ENCODE measurements around the gene YPEL1. TPM values are rescaled to one million over a fixed set of nuclear protein-coding genes. Genes with fewer than 3 reads are reported as not detected.
"Not testable (repeated sequence)": the region's sequence is repeated elsewhere in the genome, so short reads cannot be mapped to it uniquely, and the experiment has no call there.

Gene YPEL1
- total RNA-seq, 1 experiment from 2014 or later: 3.1 TPM

DNA sequence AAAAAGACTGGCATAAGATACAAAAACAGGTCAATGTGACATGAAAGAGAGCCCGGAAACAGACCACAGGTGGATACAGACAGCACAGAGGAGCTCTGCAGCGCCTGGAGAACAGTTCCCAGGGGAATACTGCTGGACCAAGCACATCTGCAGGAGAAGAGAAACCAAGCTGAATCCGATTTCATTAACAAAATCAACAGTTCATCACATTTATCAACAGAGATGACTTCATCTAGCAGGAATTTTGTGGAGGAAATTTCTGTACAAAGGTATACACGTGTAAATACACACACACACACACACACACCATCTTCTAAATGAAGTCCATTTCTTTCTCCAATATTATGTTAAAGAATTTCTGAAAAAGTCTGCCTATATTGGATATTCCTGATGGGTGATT lies 17.1 kb downstream of the YPEL1 start:
- TF ChIP-seq ELF1 (IDR thresholded peaks at IDR 0.05; ENCODE audit: borderline replicate concordance, low read depth): no peak
- no peak for TF ChIP-seq ZNF274 (IDR thresholded peaks at IDR 0.05; ENCODE audit: low read depth, low read length)
- TF ChIP-seq TCF7L2 (IDR thresholded peaks at IDR 0.05; ENCODE audit: borderline replicate concordance, extremely low read depth, insufficient read depth, insufficient read length): no peak
- no peak for TF ChIP-seq CBX3 (IDR thresholded peaks at IDR 0.05; ENCODE audit: low read depth)
- TF ChIP-seq EGR1 (IDR thresholded peaks at IDR 0.05; ENCODE audit: low read depth): no peak
- TF ChIP-seq FOSL1 (IDR thresholded peaks at IDR 0.05; ENCODE audit: low read depth): no peak
- TF ChIP-seq ZFX (IDR thresholded peaks at IDR 0.05): no peak
- TF ChIP-seq EZH2 (IDR thresholded peaks at IDR 0.05): no peak
- TF ChIP-seq, protein P1, sequence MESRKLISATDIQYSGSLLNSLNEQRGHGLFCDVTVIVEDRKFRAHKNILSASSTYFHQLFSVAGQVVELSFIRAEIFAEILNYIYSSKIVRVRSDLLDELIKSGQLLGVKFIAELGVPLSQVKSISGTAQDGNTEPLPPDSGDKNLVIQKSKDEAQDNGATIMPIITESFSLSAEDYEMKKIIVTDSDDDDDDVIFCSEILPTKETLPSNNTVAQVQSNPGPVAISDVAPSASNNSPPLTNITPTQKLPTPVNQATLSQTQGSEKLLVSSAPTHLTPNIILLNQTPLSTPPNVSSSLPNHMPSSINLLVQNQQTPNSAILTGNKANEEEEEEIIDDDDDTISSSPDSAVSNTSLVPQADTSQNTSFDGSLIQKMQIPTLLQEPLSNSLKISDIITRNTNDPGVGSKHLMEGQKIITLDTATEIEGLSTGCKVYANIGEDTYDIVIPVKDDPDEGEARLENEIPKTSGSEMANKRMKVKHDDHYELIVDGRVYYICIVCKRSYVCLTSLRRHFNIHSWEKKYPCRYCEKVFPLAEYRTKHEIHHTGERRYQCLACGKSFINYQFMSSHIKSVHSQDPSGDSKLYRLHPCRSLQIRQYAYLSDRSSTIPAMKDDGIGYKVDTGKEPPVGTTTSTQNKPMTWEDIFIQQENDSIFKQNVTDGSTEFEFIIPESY (IDR thresholded peaks at IDR 0.05; ENCODE audit: extremely low read depth, insufficient replicate concordance, low read length): no peak
- TF ChIP-seq RAD21 (IDR thresholded peaks at IDR 0.05; ENCODE audit: low read depth): no peak
- Histone ChIP-seq H2AFZ (ENCODE audit: low read depth, low read length, poor library complexity, severe bottlenecking) (no peak overlapping the region), H3K79me2 (ENCODE audit: insufficient read depth, low read length) (no peaks in the 10 kb centered on the region), H3K27me3 (ENCODE audit: insufficient read depth, low read length) (no peaks in the 10 kb centered on the region), H3K36me3 (ENCODE audit: control insufficient read depth in 1 of 2, insufficient read depth in 2 of 2, low read length in 2 of 2) (no peaks in the 10 kb centered on the region), H3K4me3 (replicated peaks in 1 of 2; ENCODE audit: low read depth in 1 of 2, low read length in 2 of 2) (no peak overlapping the region), H4K20me1 (ENCODE audit: insufficient read depth) (no peaks in the 10 kb centered on the region), H3K4me2 (ENCODE audit: low read length) (no peak overlapping the region), H3K9me2 (ENCODE audit: insufficient read depth) (no peaks in the 10 kb centered on the region), H3K27ac (ENCODE audit: low read depth, low read length) (no peak overlapping the region), H3K9me3 (ENCODE audit: control insufficient read depth in 1 of 2, insufficient read depth in 1 of 2, low read depth in 1 of 2, low read length in 2 of 2) (no peaks in the 10 kb centered on the region), H3K9ac (ENCODE audit: low read length) (no peak overlapping the region), H3K4me1 (ENCODE audit: control insufficient read depth in 1 of 2, insufficient read depth in 2 of 2, low read length in 2 of 2) (peaks cover 0 to under 1% of the 10 kb centered on the region in 2 experiments; a peak in 1 of 4 replicates)
- RAD21 ChIA-PET (ENCODE audit: low non-redundant PET in 1 of 2, low total read pairs in 2 of 2, uncharacterized antibody in 2 of 2, unreplicated experiment in 2 of 2): no interaction called here
- intact Hi-C loops (cut with micrococcal nuclease): no loop called here
- BruUV-seq (replicated peaks): no TSS peak
- CTCF ChIA-PET: no interaction called here
- POLR2A ChIA-PET: no interaction called here
- no peak for DNase-seq (ENCODE audit: low read depth, low spot score)
- ATAC-seq: no peak

DNA sequence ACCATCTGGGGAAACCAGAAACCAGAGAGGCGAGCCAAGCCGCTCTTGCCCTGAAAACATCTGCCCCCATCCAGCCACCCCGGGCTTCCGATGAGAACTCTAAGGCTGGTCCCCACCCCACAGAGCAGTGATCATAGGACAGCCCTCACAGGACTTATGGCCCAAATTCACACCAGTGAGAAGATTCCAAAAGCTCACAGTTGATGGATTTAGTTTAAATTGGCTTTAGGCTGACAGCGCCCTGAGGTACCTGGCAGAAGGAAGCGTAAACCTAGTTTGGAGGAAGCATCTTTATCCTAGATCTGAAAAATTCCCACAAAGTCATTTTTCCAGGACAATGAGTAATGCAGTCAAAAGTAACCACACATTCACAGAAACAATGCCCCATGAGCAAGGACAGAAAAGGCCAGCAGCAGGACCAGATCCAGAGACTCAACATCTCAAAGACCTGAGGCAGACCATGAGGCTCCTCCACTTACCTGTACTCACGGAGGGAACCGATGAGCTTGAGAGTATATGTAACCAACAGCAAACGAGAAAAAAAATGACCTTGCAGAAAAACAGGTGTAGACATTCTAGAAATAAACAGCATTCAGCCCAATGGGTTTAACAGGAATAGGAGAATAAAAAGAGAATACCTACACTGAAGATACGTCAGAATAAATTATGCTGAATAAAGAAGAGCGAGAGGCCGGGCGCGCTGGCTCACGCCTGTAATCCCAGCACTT lies 19.0 kb downstream of the YPEL1 start:
- H3K9me2 ChIP-seq (ENCODE audit: insufficient read depth); POLR2A ChIA-PET; ATAC-seq; RAD21 ChIA-PET (ENCODE audit: low non-redundant PET in 1 of 2, low total read pairs in 2 of 2, uncharacterized antibody in 2 of 2, unreplicated experiment in 2 of 2); H3K27me3 ChIP-seq (ENCODE audit: insufficient read depth, low read length); intact Hi-C loops (cut with micrococcal nuclease); CTCF ChIA-PET; H3K9me3 ChIP-seq (ENCODE audit: control insufficient read depth in 1 of 2, insufficient read depth in 1 of 2, low read depth in 1 of 2, low read length in 2 of 2); BruUV-seq (replicated peaks); H3K4me1 ChIP-seq (ENCODE audit: control insufficient read depth in 1 of 2, insufficient read depth in 2 of 2, low read length in 2 of 2); H3K36me3 ChIP-seq (ENCODE audit: control insufficient read depth in 1 of 2, insufficient read depth in 2 of 2, low read length in 2 of 2); H3K27ac ChIP-seq (ENCODE audit: low read depth, low read length); H3K4me3 ChIP-seq (replicated peaks in 1 of 2; ENCODE audit: low read depth in 1 of 2, low read length in 2 of 2); H4K20me1 ChIP-seq (ENCODE audit: insufficient read depth); H2AFZ ChIP-seq (ENCODE audit: low read depth, low read length, poor library complexity, severe bottlenecking); H3K79me2 ChIP-seq (ENCODE audit: insufficient read depth, low read length); H3K4me2 ChIP-seq (ENCODE audit: low read length); H3K9ac ChIP-seq (ENCODE audit: low read length); DNase-seq (ENCODE audit: low read depth, low spot score): not testable (repeated sequence)
